D341Med (cell line): ENCODE data around the gene CES3.

Source experiments
- DNase-seq: peaks from one replicate; pipeline ENCODE4 v3.0.0; 2012; ENCODE audit warnings: low spot score

CES3 gene

GRCh38 chr16:66961065-66961744 lies at the start of gene CES3:
Gene CES3 (plus strand): TSS chr16:66961266. CDS start chr16:66961308, 42 bp downstream.
- peak; percentile 86 for DNase-seq

DNA sequence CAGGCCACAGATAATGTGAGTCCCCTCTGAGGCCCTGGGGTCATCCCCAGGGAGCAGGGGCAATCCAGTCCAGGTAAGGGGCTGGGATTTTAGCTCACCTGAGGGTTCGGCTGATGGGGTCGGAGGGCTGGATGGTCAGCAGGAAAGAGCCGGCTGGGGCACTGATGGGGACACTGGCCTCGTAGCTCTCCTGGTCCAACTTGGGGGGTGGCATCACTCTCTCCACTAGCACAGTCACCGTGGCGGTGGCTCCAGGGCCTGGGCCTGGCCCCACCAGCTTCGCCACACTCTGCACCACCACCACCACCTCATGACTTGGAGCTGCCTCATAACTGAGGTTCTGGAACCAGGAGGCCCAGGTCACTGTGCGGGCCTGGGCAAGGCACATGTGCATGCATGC lies 49.3 kb upstream of the CES3 start:
- no peak for DNase-seq

- DNase-seq: no peak
These were observed 48.0 kb upstream of the CES3 start for GRCh38 chr16:66913081-66913480.

DNA sequence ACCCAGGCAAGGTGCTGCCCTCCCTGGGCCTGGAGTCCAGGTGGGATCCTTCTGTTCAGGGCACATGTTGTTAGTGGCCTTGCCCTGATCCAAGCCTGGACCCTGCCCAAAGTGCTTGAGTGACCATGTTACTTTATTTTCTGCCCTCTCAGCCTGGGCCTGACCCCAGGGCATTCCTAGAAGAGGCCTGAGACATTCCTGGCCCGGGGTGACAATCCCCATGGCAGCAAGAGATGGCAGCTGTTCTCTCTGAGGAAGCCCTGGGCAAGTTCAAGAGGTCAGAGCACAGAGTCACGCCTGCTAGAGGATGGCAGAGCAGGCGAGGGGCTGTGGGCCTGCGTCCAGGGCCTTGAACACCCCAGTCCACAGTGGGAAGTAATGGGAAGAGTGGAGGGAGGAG lies 47.4 kb upstream of the CES3 start:
- DNase-seq: no peak

- no peak for DNase-seq
These were observed 46.5 kb upstream of the CES3 start for GRCh38 chr16:66914541-66914940.

GRCh38 chr16:66915041-66915440 lies 46.0 kb upstream of the CES3 start:
- DNase-seq: no peak

DNA sequence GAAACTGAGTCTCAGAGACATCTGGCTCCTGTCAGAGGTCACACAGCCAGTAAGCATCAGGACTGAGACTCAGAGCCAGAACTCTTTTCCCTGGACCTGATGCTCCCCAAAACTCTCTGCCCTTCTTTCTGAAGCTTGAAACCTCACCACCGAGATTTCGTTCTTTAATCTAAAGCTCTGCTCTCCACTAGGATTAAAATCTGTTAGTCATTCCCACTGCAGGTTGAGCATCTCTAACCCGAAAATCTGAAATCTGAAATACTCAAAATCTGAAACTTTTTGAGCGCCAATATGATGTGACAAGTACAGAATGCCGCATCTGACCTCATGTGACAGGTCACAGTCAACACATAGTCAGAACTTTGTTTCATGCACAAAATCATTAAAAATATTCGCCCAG lies 44.5 kb upstream of the CES3 start:
- DNase-seq: no peak

GRCh38 chr16:66917741-66918140 lies 43.3 kb upstream of the CES3 start:
- DNase-seq: no peak

DNA sequence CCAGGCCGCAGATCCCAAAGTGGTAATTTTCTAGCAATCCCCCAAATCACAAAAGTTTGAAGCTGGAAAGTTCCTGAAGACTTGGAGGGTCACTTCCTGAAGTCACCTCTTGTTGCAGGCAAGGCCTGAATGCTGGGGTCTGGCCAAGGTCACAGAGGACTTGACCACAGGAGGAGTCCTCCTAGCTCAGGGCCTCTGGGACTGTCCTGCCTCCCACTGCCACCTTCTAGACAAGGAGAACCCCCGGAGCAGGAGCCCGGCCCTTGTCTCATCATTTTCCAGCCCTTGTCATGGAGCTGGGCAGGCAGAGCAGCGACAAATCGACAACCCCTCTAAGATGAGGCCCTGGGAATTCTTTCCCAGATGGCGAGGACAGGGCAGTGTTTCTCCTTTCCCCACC lies 42.7 kb upstream of the CES3 start:
- DNase-seq: no peak

DNA sequence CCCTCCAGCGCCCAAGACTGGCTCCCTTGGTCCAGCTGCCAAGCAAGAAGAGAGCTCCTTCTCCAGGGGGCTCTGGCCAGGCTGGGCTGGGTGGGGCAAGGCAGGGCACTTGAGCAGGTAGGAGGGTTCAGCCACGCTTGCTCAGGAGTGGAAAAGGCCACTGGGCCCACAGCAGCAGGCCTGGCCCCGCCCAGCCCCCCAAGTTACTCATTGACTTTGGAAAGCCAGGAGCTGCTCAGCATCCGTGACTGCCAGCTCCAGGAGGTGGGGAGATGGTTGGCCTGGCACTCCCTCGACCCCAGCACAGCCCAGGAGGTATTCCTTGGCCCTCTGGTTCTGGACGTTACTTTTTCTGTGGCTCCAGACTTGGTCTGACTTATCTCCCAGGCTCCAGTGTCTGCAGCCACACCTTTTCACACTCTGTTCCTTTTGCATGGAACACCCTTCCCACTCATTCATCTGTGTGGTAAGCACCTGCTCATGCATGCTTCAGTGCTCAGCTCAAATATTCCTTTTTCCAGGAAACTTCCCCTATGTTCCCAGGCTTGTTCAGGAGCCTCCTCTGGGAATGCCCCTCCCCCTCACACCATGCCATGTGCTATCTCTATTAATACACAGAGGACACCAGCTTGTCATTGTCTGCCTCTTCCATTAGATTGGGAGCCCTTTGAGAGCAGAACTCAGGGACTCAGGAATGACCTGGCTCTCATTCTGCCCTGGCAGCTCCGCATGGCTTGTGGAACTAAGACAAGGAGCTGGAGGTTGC lies 42.1 kb upstream of the CES3 start, which contains the start of gene CDH16:
CDH16 (minus strand) TSS at position 83 of the 766 bp plus-strand sequence. CDS start 820 bp downstream, outside the sequence.
- no peak for DNase-seq

GRCh38 chr16:66919569-66920298 lies 41.3 kb upstream of the CES3 start:
- DNase-seq: no peak

GRCh38 chr16:66920299-66920590 lies 40.8 kb upstream of the CES3 start:
- DNase-seq: no peak

DNA sequence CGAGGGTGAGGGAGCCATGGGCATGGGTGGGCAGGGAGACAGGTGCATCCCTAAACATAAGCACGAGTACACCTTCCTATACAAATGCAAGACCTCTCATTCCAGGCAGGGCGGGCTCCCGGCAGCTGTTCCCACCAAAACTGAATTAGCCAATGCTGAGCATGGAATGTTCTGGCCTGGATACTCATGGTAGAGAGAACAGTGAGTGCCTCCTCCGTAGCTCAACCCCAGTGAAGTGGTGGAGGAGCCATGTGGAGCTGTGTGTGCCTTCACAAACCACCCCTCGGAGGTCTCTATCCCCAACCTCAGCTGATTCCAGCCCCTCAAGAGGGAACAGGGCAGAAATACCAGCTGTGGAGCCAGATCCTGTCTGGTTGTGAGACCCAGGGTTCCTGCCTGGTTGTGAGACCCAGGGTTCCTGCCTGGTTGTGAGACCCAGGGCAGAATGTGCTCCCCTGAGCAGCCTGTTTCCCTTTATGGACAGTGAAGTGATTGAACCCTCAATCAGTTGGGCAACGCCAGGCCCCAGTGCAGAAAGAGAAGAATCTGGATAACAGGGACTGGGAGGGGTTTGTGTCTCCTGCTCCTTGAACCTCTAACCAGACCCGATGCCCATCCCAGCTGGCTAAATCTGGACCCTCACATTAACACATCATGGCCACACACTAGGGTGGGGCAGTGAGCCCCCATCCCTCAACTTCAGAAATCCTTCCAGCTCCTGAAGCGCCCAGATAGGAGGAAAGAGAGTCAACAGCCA lies 40.0 kb upstream of the CES3 start:
- DNase-seq: no peak

DNA sequence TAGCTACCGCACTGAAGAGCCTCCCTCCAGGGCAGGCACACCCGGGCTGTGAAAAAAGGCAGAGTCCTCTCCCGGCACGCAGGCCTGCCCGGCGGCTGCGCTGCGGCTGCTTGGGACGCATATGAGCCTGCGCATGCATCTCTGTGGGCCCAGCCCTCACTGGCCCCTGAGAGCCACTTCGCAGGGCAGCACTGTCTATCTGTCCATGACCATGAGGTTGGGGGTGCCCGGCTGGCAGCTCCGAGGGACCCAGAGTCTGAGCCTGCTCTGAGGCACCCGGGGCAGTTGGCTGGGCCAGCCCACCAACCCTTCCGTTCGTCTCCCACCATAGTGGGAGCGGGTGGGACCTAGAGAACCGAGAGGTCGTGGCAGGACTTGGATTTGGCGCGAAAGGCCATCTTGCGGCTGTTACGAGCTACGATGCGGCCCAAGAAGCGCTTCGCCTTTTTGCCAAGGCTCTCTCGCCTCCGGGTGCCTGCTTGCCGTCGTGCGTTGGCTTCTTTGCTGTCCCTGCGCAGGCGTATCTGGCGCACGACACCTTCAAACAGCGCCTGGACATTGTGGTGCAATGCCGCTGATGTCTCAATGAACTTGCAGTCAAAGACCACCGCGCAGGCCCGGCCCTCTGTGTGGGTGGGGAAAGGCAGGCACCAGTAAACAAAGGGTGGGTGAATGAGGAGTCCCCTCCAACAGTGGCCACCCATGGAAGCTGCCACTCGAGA lies 39.2 kb upstream of the CES3 start:
- DNase-seq: no peak

- DNase-seq: peak; percentile 90
These were observed 37.8 kb upstream of the CES3 start for GRCh38 chr16:66923247-66923731.

DNA sequence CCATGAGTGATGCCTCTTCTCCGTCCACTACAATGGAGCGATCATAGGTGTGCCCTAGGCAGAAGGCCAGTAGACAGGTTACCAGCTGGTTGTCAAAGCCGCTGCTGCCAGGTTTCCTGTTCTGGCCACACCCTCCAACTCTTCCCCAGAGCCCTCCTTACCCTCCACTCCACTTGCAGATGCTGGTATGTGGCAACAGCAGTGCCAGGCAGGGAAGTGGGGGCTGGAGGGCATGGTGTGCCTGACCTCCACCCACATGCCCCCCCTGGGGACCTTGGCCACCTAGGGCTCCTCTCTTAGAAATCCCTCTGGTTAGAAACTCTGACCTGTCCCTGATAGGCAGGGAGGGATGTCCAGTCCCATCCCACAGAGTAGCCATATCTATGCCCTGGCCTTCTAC lies 37.2 kb upstream of the CES3 start:
- no peak for DNase-seq

DNA sequence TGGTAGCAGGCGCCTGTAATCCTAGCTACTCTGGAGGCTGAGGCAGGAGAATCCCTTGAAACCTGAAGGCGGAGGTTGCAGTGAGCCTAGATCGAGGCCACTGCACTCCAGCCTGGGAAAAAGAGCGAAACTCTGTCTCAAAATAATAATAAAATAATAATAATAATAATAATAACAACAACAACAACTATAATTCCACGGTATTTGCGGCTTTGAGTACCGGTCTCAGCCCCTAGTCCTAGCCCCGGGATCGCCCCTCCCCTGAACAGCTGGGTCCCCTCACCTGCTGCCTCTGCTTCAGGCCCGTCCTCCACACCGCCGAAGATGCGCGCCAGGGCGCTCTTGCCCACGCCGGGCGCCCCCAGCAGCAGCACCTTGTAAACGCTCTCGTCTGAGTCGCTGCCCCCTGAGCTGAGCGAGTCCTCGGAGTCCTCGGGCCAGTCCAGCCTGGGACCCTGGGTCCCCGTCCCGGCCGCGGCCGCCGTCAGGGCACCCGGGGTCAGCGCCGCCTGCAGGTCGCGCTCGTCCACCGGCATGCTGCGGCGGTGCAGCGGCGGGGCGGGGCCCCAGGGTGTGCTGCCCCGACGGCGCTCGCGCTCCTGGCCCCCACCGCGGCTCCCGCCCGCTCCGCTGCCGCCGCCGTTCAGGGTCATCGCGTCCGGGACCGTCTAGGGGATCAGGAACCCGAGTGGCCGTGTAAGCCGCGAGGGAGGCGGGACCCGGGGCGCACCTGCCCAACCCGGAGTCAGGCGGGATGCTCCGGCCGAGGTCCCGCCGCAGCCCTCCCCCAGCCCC lies 36.3 kb upstream of the CES3 start:
- no peak for DNase-seq

- no peak for DNase-seq
These were observed 35.7 kb upstream of the CES3 start, which contains the start of gene RRAD for GRCh38 chr16:66925322-66925840. Gene RRAD (minus strand): TSS chr16:66925535. CDS start chr16:66925179, 356 bp downstream.

GRCh38 chr16:66926171-66926947 lies 34.7 kb upstream of the CES3 start:
- no peak for DNase-seq
